Activated CD8-positive, alpha-beta memory T cell treated with anti-CD3 and anti-CD28 coated beads, Interleukin-2, amount 10 ng/mL, durations not matched to agents 7 days and 5 days (primary cell): ENCODE results near the gene PARL. TPM values are rescaled to one million over a fixed set of nuclear protein-coding genes. Genes with fewer than 3 reads are reported as not detected.

Experiments
- ATAC-seq: fragments of 150-1000 bp; cut with Tn5 transposase; one replicate; pipeline ENCODE4 v1.10.0; 2021; ENCODE audit warnings: moderate library complexity
- CTCF ChIA-PET: fragments of 350-600 bp; sonication (Branson Sonifier 250); formaldehyde crosslinking; loops from one replicate; lab custom pipeline; 2021; ENCODE audit warnings: antibody characterized with exemption; lab: Charles Lee
- DNase-seq: peaks from one replicate; pipeline ENCODE4 v3.0.0-alpha.2; 2020
- H3K27ac Mint-ChIP-seq: one replicate; pipeline ENCODE4 v1.8.0; 2021; ENCODE audit warnings: mild to moderate bottlenecking, mixed read lengths
- H3K27me3 Mint-ChIP-seq: one replicate; pipeline ENCODE4 v1.8.0; 2021; ENCODE audit warnings: mixed read lengths
- H3K36me3 Mint-ChIP-seq: one replicate; pipeline ENCODE4 v1.8.0; 2021; ENCODE audit warnings: mild to moderate bottlenecking, mixed read lengths
- H3K4me1 Mint-ChIP-seq: one replicate; pipeline ENCODE4 v1.8.0; 2021; ENCODE audit warnings: mixed read lengths
- H3K4me3 Mint-ChIP-seq: one replicate; pipeline ENCODE4 v1.8.0; 2021; ENCODE audit warnings: mild to moderate bottlenecking, moderate library complexity, mixed read lengths
- H3K9me3 Mint-ChIP-seq: one replicate; pipeline ENCODE4 v1.8.0; 2022; ENCODE audit warnings: low read depth, mixed read lengths
- total RNA-seq, 2 experiments: library from RNA; stranded (reverse); gene quantifications; one replicate each; pipeline ENCODE4 v1.2.3, GENCODE V29; 2021

The PARL gene
- total RNA-seq, 2 experiments from 2014 or later: 48.2 to 62.3 TPM

GRCh38 chr3:183830187-183830586 lies 54.5 kb downstream of the PARL start:
- Mint-ChIP-seq H3K9me3 (no peaks in the 10 kb centered on the region), H3K4me1 (peaks cover 5% of the 10 kb centered on the region), H3K4me3 (no peak overlapping the region), H3K27ac (no peak overlapping the region), H3K27me3 (peaks cover 3% of the 10 kb centered on the region), H3K36me3 (peaks cover 5% of the 10 kb centered on the region)
- CTCF ChIA-PET: interaction anchor here (1.8 kb wide), 1 partner anchor 12 kb away, joined by 4 read pairs; no protein-coding TSS in a partner anchor
- ATAC-seq (no peak), DNase-seq (no peak)

GRCh38 chr3:183829466-183829865 lies 55.2 kb downstream of the PARL start:
- H3K9me3 Mint-ChIP-seq: no peaks in the 10 kb centered on the region
- peaks cover 4% of the 10 kb centered on the region for H3K27me3 Mint-ChIP-seq
- DNase-seq: peak; percentile 26
- H3K27ac Mint-ChIP-seq: no peak overlapping the region
- no peak for ATAC-seq
- peaks cover 4% of the 10 kb centered on the region for H3K36me3 Mint-ChIP-seq
- peaks cover 7% of the 10 kb centered on the region for H3K4me1 Mint-ChIP-seq
- CTCF ChIA-PET: interaction anchor here (1.4 to 1.8 kb wide), 2 partner anchors 11 to 14 kb away, joined by 3 to 4 read pairs; no protein-coding TSS in a partner anchor
- H3K4me3 Mint-ChIP-seq: no peak overlapping the region

GRCh38 chr3:183828538-183828870 lies 56.2 kb downstream of the PARL start:
- DNase-seq (peak; percentile 36), ATAC-seq (no peak)
- no peak overlapping the region for H3K4me3 Mint-ChIP-seq
- peaks cover 12% of the 10 kb centered on the region for H3K27me3 Mint-ChIP-seq
- peaks cover 2% of the 10 kb centered on the region for H3K36me3 Mint-ChIP-seq
- H3K27ac Mint-ChIP-seq: no peak overlapping the region
- no peaks in the 10 kb centered on the region for H3K9me3 Mint-ChIP-seq
- CTCF ChIA-PET: interaction anchor here (1.4 to 4.5 kb wide), 3 partner anchors 10 to 56 kb away, joined by 3 to 23 read pairs (median 4); partner anchors contain the start of gene PARL
- peaks cover 15% of the 10 kb centered on the region for H3K4me1 Mint-ChIP-seq

GRCh38 chr3:183827809-183828537 lies 56.7 kb downstream of the PARL start:
- H3K27ac Mint-ChIP-seq: no peak overlapping the region
- H3K9me3 Mint-ChIP-seq: no peaks in the 10 kb centered on the region
- H3K4me3 Mint-ChIP-seq: no peak overlapping the region
- CTCF ChIA-PET: interaction anchor here (1.4 to 4.5 kb wide), 2 partner anchors 12 to 57 kb away, joined by 3 to 23 read pairs; partner anchors contain the start of gene PARL
- no peak for ATAC-seq
- peaks cover 15% of the 10 kb centered on the region for H3K4me1 Mint-ChIP-seq
- H3K27me3 Mint-ChIP-seq: peaks cover 12% of the 10 kb centered on the region
- H3K36me3 Mint-ChIP-seq: peaks cover 2% of the 10 kb centered on the region
- peak; percentile 36 for DNase-seq

- H3K36me3 Mint-ChIP-seq: no peaks in the 10 kb centered on the region
- no peak overlapping the region for H3K27ac Mint-ChIP-seq
- DNase-seq: peak; percentile 40
- peaks cover 16% of the 10 kb centered on the region for H3K27me3 Mint-ChIP-seq
- no peak for ATAC-seq
- H3K4me3 Mint-ChIP-seq: peak overlapping the region; percentile 54
- H3K9me3 Mint-ChIP-seq: no peaks in the 10 kb centered on the region
- CTCF ChIA-PET: interaction anchor here (1.8 to 4.5 kb wide), 2 partner anchors 52 to 58 kb away, joined by 6 to 23 read pairs; partner anchors contain the start of gene PARL
- peaks cover 15% of the 10 kb centered on the region for H3K4me1 Mint-ChIP-seq
Observed at GRCh38 chr3:183826448-183827250, 58.0 kb downstream of the PARL start.

- H3K36me3 Mint-ChIP-seq: no peaks in the 10 kb centered on the region
- CTCF ChIA-PET: interaction anchor here (1.8 to 4.5 kb wide), 3 partner anchors 10 to 59 kb away, joined by 5 to 23 read pairs (median 6); partner anchors contain the start of gene PARL
- peaks cover 15% of the 10 kb centered on the region for H3K4me1 Mint-ChIP-seq
- ATAC-seq (peak; percentile 75), DNase-seq (peak; percentile 60)
- peak within 1 kb of the TSS; percentile 70 for H3K4me3 Mint-ChIP-seq
- H3K27me3 Mint-ChIP-seq: peaks cover 16% of the 10 kb centered on the region
- no peak within 1 kb of the TSS for H3K27ac Mint-ChIP-seq
- no peaks in the 10 kb centered on the region for H3K9me3 Mint-ChIP-seq
Observed at GRCh38 chr3:183825456-183826161, 59.1 kb downstream of the PARL start, which contains the start of gene MAP6D1. MAP6D1 (minus strand) TSS chr3:183825577; CDS start chr3:183825547, 30 bp downstream.

- Mint-ChIP-seq H3K4me3 (peak overlapping the region; percentile 70), H3K9me3 (no peaks in the 10 kb centered on the region), H3K4me1 (peaks cover 15% of the 10 kb centered on the region), H3K27me3 (peaks cover 16% of the 10 kb centered on the region), H3K36me3 (no peaks in the 10 kb centered on the region), H3K27ac (no peak overlapping the region)
- DNase-seq (peak; percentile 41), ATAC-seq (peak; percentile 50)
- CTCF ChIA-PET: interaction anchor here (1.8 to 4.5 kb wide), 3 partner anchors 9 to 60 kb away, joined by 5 to 23 read pairs (median 6); partner anchors contain the start of gene PARL
Observed at GRCh38 chr3:183824761-183825455, 59.8 kb downstream of the PARL start.

- no peak for DNase-seq
- H3K36me3 Mint-ChIP-seq: no peaks in the 10 kb centered on the region
- H3K27me3 Mint-ChIP-seq: peaks cover 16% of the 10 kb centered on the region
- H3K9me3 Mint-ChIP-seq: no peaks in the 10 kb centered on the region
- H3K4me1 Mint-ChIP-seq: peaks cover 15% of the 10 kb centered on the region
- ATAC-seq: no peak
- no peak overlapping the region for H3K27ac Mint-ChIP-seq
- CTCF ChIA-PET: interaction anchor here (0.6 to 4.5 kb wide), 3 partner anchors 8 to 481 kb away, joined by 3 to 23 read pairs (median 5); partner anchors contain the start of gene PARL
- peak overlapping the region; percentile 70 for H3K4me3 Mint-ChIP-seq
Observed at GRCh38 chr3:183823963-183824362, 60.7 kb downstream of the PARL start.

GRCh38 chr3:183822631-183823030 lies 62.0 kb downstream of the PARL start:
- Mint-ChIP-seq H3K27ac (no peak overlapping the region), H3K4me1 (peaks cover 15% of the 10 kb centered on the region), H3K36me3 (no peaks in the 10 kb centered on the region), H3K9me3 (no peaks in the 10 kb centered on the region), H3K27me3 (peaks cover 16% of the 10 kb centered on the region), H3K4me3 (no peak overlapping the region)
- CTCF ChIA-PET: interaction anchor here (0.6 kb wide), 1 partner anchor 353 kb away, joined by 3 read pairs; no protein-coding TSS in a partner anchor
- ATAC-seq (no peak), DNase-seq (no peak)

- ATAC-seq (no peak), DNase-seq (no peak)
- Mint-ChIP-seq H3K9me3 (no peaks in the 10 kb centered on the region), H3K27me3 (peaks cover 13% of the 10 kb centered on the region), H3K36me3 (peaks cover 4% of the 10 kb centered on the region), H3K4me1 (peaks cover 30% of the 10 kb centered on the region), H3K27ac (no peak overlapping the region), H3K4me3 (no peak overlapping the region)
- CTCF ChIA-PET: no interaction called here
Observed at GRCh38 chr3:183819831-183820230, 64.8 kb downstream of the PARL start.

GRCh38 chr3:183818706-183819624 lies 65.7 kb downstream of the PARL start:
- Mint-ChIP-seq H3K27me3 (peaks cover 7% of the 10 kb centered on the region), H3K4me1 (peaks cover 27% of the 10 kb centered on the region), H3K27ac (no peak overlapping the region), H3K4me3 (no peak overlapping the region), H3K36me3 (peaks cover 4% of the 10 kb centered on the region), H3K9me3 (no peaks in the 10 kb centered on the region)
- CTCF ChIA-PET: interaction anchor here (0.8 to 1.1 kb wide), 4 partner anchors 10 to 25 kb away, joined by 3 to 4 read pairs (median 3); no protein-coding TSS in a partner anchor
- ATAC-seq (no peak), DNase-seq (no peak)
